Peyer's patch (tissue), 4 donors: ENCODE results near the gene LIMCH1. TPM values are rescaled to one million over a fixed set of nuclear protein-coding genes. Genes with fewer than 3 reads are reported as not detected.

Source experiments
- DNase-seq, 3 donors: peaks; one replicate each; pipeline ENCODE4 v3.0.0-alpha.2; 2017 to 2019
- H3K27ac ChIP-seq, 4 donors: fragments of 200-600 bp; sonication (generic); one replicate each; pipeline ENCODE4 v1.5.1; 2016 to 2019
- H3K27me3 ChIP-seq, 2 donors: fragments of 200-600 bp; sonication (generic); one replicate each; pipeline ENCODE4 v1.5.1; 2019
- H3K36me3 ChIP-seq, 3 donors: fragments of 200-600 bp; sonication (generic); one replicate each; pipeline ENCODE4 v1.5.1; 2016 to 2019
- H3K4me1 ChIP-seq, 4 donors: fragments of 200-600 bp; sonication (generic); one replicate each; pipeline ENCODE4 v1.5.1; 2016 to 2019
- H3K4me3 ChIP-seq, 4 donors: fragments of 200-600 bp; sonication (generic); 1 replicate in 3 of 4; 2 replicates in 1 of 4; pipeline ENCODE4 v1.5.1; 2016 to 2019; ENCODE audit warnings: mild to moderate bottlenecking in 1 of 4
- H3K9me3 ChIP-seq, 4 donors: fragments of 200-600 bp; sonication (generic); one replicate each; pipeline ENCODE4 v1.5.1; 2016 to 2019; ENCODE audit warnings: mild to moderate bottlenecking in 1 of 4
- CTCF ChIP-seq, 6 experiments: fragments of 450-650 bp in 4 of 6; fragments of 200-600 bp in 2 of 6; sonication (generic) in 1 of 6; IDR thresholded peaks; one replicate each; pipeline ENCODE4 v1.5.1; 2017 to 2019; ENCODE audit warnings: antibody characterized with exemption in 6 of 6, mild to moderate bottlenecking in 3 of 6, moderate library complexity in 1 of 6
- POLR2A ChIP-seq, 2 donors: fragments of 450-650 bp; IDR thresholded peaks; one replicate each; pipeline ENCODE4 v1.5.1; 2017; ENCODE audit warnings: antibody characterized with exemption in 2 of 2, mild to moderate bottlenecking in 2 of 2, moderate library complexity in 2 of 2
- total RNA-seq, 4 donors: library from RNA; depleted of rRNA; stranded (reverse); fragments of >200 nt; gene quantifications; one replicate each; pipeline ENCODE4 v1.1.0, GENCODE V29; 2016

LIMCH1 gene
- total RNA-seq, 4 donors from 2014 or later: 11.1 to 56.9 (median 20.4) TPM

- no peaks in the 10 kb centered on the region for H3K4me1 ChIP-seq
- no peak overlapping the region for H3K4me3 ChIP-seq
- H3K36me3 ChIP-seq: no peaks in the 10 kb centered on the region
- H3K9me3 ChIP-seq: no peaks in the 10 kb centered on the region
- no peak for DNase-seq
- no peak overlapping the region for H3K27ac ChIP-seq
- H3K27me3 ChIP-seq: no peaks in the 10 kb centered on the region
- TF ChIP-seq CTCF (IDR thresholded peaks at IDR 0.05) (no peak), POLR2A (IDR thresholded peaks at IDR 0.05) (no peak)
These were observed 133.0 kb downstream of the LIMCH1 start for GRCh38 chr4:41670982-41671381.

- H3K36me3 ChIP-seq: peaks cover 0 to 4% (median 0%) of the 10 kb centered on the region in 3 donors
- no peak overlapping the region for H3K4me3 ChIP-seq
- no peak for TF ChIP-seq POLR2A (IDR thresholded peaks at IDR 0.05)
- no peak for TF ChIP-seq CTCF (IDR thresholded peaks at IDR 0.05)
- no peaks in the 10 kb centered on the region for H3K27me3 ChIP-seq
- no peaks in the 10 kb centered on the region for H3K4me1 ChIP-seq
- no peaks in the 10 kb centered on the region for H3K9me3 ChIP-seq
- no peak for DNase-seq
- H3K27ac ChIP-seq: no peak overlapping the region
These were observed 140.3 kb downstream of the LIMCH1 start for GRCh38 chr4:41678086-41678816.

- H3K4me3 ChIP-seq: no peak overlapping the region
- H3K4me1 ChIP-seq: no peaks in the 10 kb centered on the region
- H3K9me3 ChIP-seq: no peaks in the 10 kb centered on the region
- no peak overlapping the region for H3K27ac ChIP-seq
- TF ChIP-seq POLR2A (IDR thresholded peaks at IDR 0.05): no peak
- TF ChIP-seq CTCF (IDR thresholded peaks at IDR 0.05): no peak
- no peaks in the 10 kb centered on the region for H3K27me3 ChIP-seq
- DNase-seq: no peak
- peaks cover 0 to 4% (median 0%) of the 10 kb centered on the region in 3 donors for H3K36me3 ChIP-seq
These were observed 141.0 kb downstream of the LIMCH1 start for GRCh38 chr4:41678951-41679350.

- TF ChIP-seq POLR2A (IDR thresholded peaks at IDR 0.05) (no peak), CTCF (IDR thresholded peaks at IDR 0.05) (no peak)
- Histone ChIP-seq H3K9me3 (no peaks in the 10 kb centered on the region), H3K27me3 (no peaks in the 10 kb centered on the region), H3K4me1 (no peaks in the 10 kb centered on the region), H3K27ac (no peak overlapping the region), H3K36me3 (peaks cover 0 to 4% (median 0%) of the 10 kb centered on the region in 3 donors), H3K4me3 (no peak overlapping the region)
- DNase-seq: no peak
These were observed 142.0 kb downstream of the LIMCH1 start for GRCh38 chr4:41679991-41680390.

GRCh38 chr4:41681054-41681453, 143.1 kb downstream of the LIMCH1 start:
- no peaks in the 10 kb centered on the region for H3K27me3 ChIP-seq
- H3K4me3 ChIP-seq: no peak overlapping the region
- peaks cover 0 to 4% (median 0%) of the 10 kb centered on the region in 3 donors for H3K36me3 ChIP-seq
- H3K4me1 ChIP-seq: no peaks in the 10 kb centered on the region
- H3K9me3 ChIP-seq: no peaks in the 10 kb centered on the region
- no peak for TF ChIP-seq CTCF (IDR thresholded peaks at IDR 0.05)
- no peak for TF ChIP-seq POLR2A (IDR thresholded peaks at IDR 0.05)
- DNase-seq: no peak
- H3K27ac ChIP-seq: no peak overlapping the region
